GM12872 (cell line): ENCODE results near the gene ELL2.

ENCODE experiments used
- CTCF ChIP-seq: IDR thresholded peaks from 3 replicates; pipeline ENCODE4 v1.5.1; 2011; ENCODE audit warnings: low read depth, mild to moderate bottlenecking, low read length, moderate library complexity; ENCODE audit not compliant: insufficient read depth

Gene ELL2

GRCh38 chr5:95858661-95859595 is 102.7 kb downstream of the ELL2 start:
- TF ChIP-seq CTCF = peak; percentile 93

GRCh38 chr5:95858023-95858461 is 103.6 kb downstream of the ELL2 start:
- TF ChIP-seq CTCF = no peak

GRCh38 chr5:95857185-95857945 is 104.3 kb downstream of the ELL2 start:
- TF ChIP-seq CTCF = no peak

GRCh38 chr5:95856501-95856981 is 105.1 kb downstream of the ELL2 start:
- TF ChIP-seq CTCF = no peak

- TF ChIP-seq CTCF = no peak
Observed at GRCh38 chr5:95853490-95853889, 108.2 kb downstream of the ELL2 start.

- no peak for TF ChIP-seq CTCF
Observed at GRCh38 chr5:95852567-95852966, 109.1 kb downstream of the ELL2 start.

GRCh38 chr5:95850391-95850894 is 111.2 kb downstream of the ELL2 start:
- TF ChIP-seq CTCF = no peak
